Endodermal cell (in vitro differentiated cells): ENCODE data around the gene NDUFA6. TPM values are rescaled to one million over a fixed set of nuclear protein-coding genes. Genes with fewer than 3 reads are reported as not detected.
"Not testable (repeated sequence)": the region's sequence is repeated elsewhere in the genome, so short reads cannot be mapped to it uniquely, and the experiment has no call there.

Experiments used
- DNase-seq: peaks from one replicate; pipeline ENCODE4 v3.0.0-alpha.2; 2017
- H3K27ac ChIP-seq: 2 replicates; pipeline ENCODE4 v1.5.1; 2013; ENCODE audit warnings: mild to moderate bottlenecking, low read depth, low read length, moderate library complexity
- H3K27me3 ChIP-seq: 2 replicates; pipeline ENCODE4 v1.6.1; 2013; ENCODE audit warnings: mild to moderate bottlenecking, low read length, moderate library complexity; ENCODE audit not compliant: insufficient read depth, control insufficient read depth, poor library complexity, severe bottlenecking
- H3K36me3 ChIP-seq: 2 replicates; pipeline ENCODE4 v1.7.0; 2013; ENCODE audit warnings: mild to moderate bottlenecking, low read length, moderate library complexity; ENCODE audit not compliant: control insufficient read depth, insufficient read depth
- H3K4me1 ChIP-seq: one replicate; pipeline ENCODE4 v1.7.0; 2013; ENCODE audit warnings: low read length; ENCODE audit not compliant: control insufficient read depth, insufficient read depth
- H3K4me3 ChIP-seq: 2 replicates; pipeline ENCODE4 v1.5.1; 2013; ENCODE audit warnings: mild to moderate bottlenecking, low read length, moderate library complexity
- H3K9ac ChIP-seq: 2 replicates; pipeline ENCODE4 v1.6.1; 2013; ENCODE audit warnings: mild to moderate bottlenecking, low read length, moderate library complexity; ENCODE audit not compliant: poor library complexity, severe bottlenecking; ENCODE audit errors: extremely low read depth
- H3K9me3 ChIP-seq: 2 replicates; pipeline ENCODE4 v1.6.1; 2013; ENCODE audit warnings: mild to moderate bottlenecking, low read length, moderate library complexity; ENCODE audit not compliant: control insufficient read depth
- H3K27ac Mint-ChIP-seq: 2 replicates; pipeline ENCODE4 v1.8.0; 2020; ENCODE audit warnings: mixed read lengths
- H3K27me3 Mint-ChIP-seq: 2 replicates; pipeline ENCODE4 v1.8.0; 2021; ENCODE audit warnings: mild to moderate bottlenecking, mixed read lengths; ENCODE audit not compliant: insufficient read depth
- H3K36me3 Mint-ChIP-seq: 2 replicates; pipeline ENCODE4 v1.8.0; 2020; ENCODE audit warnings: low read depth, mixed read lengths
- H3K4me1 Mint-ChIP-seq: 2 replicates; pipeline ENCODE4 v1.8.0; 2020; ENCODE audit warnings: mixed read lengths
- H3K4me3 Mint-ChIP-seq: 2 replicates; pipeline ENCODE4 v1.8.0; 2020; ENCODE audit warnings: mild to moderate bottlenecking, moderate library complexity, mixed read lengths
- H3K9me3 Mint-ChIP-seq: 2 replicates; pipeline ENCODE4 v1.8.0; 2020; ENCODE audit warnings: mild to moderate bottlenecking, mixed read lengths
- WGBS, 2 experiments: methylation state at CpG; one replicate each; pipeline versions ENCODE4 v1.1.5 to v1.1.7; 2013; ENCODE audit warnings: missing lambda C conversion rate in 2 of 2, mixed read lengths in 1 of 2; ENCODE audit not compliant: insufficient coverage in 1 of 2, insufficient read length in 1 of 2; 5-methylcytosine and 5-hydroxymethylcytosine counted together
- total RNA-seq, 2 donors: library from RNA; stranded (reverse); fragmentation: NEBNext Ultra II Directional in 1 of 2; extraction: Animal tissue kit (Norgen Biotek cat#: 25700) in 1 of 2; gene quantifications; 2 replicates in 1 of 2; 3 replicates in 1 of 2; pipeline ENCODE4 v1.2.1, GENCODE V29; 2021
- TF ChIP-seq, protein P1 (sequence below): fragments of 200-600 bp; sonication (generic); conservative IDR thresholded peaks from 2 replicates; pipeline ENCODE4 v1.5.0; 2021; ENCODE audit warnings: antibody characterized with exemption, mild to moderate bottlenecking

The NDUFA6 gene
- total RNA-seq, 2 donors from 2014 or later = 83.4 to 103 TPM

DNA sequence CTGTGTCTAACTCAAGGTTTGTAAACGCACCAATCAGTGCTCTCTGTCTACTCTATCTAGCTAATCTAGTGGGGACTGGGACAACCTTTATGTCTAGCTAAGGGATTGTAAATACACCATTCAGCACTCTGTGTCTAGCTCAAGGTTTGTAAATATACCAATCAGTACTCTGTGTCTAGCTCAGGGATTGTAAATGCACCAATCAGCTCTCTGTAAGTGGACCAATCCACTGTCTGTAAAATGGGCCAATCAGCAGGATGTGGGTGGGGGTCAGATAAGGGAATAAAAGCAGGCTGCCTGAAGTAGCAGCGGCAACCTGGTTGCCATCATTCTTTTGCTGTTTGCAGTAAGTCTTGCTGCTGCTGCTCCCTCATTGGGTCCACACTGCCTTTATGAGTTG is 48.4 kb upstream of the NDUFA6 start:
- Mint-ChIP-seq H3K4me1 (no peaks in the 10 kb centered on the region), H3K27ac (no peak overlapping the region), H3K36me3 (peaks cover 37% of the 10 kb centered on the region), H3K4me3 (no peak overlapping the region), H3K9me3 (peaks cover 12% of the 10 kb centered on the region), H3K27me3 (no peaks in the 10 kb centered on the region)
- TF ChIP-seq, protein P1, sequence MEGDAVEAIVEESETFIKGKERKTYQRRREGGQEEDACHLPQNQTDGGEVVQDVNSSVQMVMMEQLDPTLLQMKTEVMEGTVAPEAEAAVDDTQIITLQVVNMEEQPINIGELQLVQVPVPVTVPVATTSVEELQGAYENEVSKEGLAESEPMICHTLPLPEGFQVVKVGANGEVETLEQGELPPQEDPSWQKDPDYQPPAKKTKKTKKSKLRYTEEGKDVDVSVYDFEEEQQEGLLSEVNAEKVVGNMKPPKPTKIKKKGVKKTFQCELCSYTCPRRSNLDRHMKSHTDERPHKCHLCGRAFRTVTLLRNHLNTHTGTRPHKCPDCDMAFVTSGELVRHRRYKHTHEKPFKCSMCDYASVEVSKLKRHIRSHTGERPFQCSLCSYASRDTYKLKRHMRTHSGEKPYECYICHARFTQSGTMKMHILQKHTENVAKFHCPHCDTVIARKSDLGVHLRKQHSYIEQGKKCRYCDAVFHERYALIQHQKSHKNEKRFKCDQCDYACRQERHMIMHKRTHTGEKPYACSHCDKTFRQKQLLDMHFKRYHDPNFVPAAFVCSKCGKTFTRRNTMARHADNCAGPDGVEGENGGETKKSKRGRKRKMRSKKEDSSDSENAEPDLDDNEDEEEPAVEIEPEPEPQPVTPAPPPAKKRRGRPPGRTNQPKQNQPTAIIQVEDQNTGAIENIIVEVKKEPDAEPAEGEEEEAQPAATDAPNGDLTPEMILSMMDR = no peak
- WGBS, 2 experiments = 91 to 92% methylated on average over 2 of the region's 2 CpGs
- Histone ChIP-seq H3K36me3 (peaks cover 13% of the 10 kb centered on the region), H3K27ac (no peak overlapping the region), H3K4me1 (no peaks in the 10 kb centered on the region), H3K9ac (no peak overlapping the region), H3K27me3 (no peaks in the 10 kb centered on the region), H3K4me3 (no peak overlapping the region), H3K9me3 (peaks cover 12% of the 10 kb centered on the region)
- DNase-seq = no peak

DNA sequence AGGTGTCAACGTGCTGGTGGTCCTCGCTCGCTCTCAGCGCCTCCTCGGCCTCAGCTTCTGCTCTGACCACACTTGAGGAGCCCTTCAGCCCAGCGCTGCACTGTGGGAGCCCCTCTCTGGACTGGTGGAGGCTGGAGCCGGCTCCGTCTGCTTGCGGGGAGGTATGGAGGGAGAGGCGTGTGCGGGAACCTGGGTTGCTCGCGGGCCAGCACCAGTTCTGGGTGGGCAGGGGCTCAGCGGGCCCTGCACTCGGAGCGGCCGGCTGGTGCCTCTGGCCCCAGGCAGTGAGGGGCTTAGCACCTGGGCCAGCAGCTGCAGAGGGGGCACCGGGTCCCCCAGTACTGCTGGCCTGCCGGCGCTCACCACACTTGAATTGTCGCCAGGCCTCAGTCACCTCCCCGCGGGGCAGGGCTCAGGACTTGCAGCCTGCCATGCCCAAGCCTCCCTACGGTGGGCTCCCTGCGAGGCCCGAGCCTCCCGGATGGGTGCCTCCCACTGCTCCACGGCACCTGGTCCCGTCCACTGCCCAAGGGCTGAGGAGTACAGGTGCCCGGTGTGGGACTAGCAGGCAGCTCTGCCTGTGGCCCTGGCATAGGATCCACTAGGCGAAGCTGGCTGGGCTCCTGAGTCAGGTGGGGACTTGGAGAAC is 47.7 kb upstream of the NDUFA6 start:
- no peak overlapping the region for H3K4me3 Mint-ChIP-seq
- peaks cover 12% of the 10 kb centered on the region for H3K9me3 Mint-ChIP-seq
- Histone ChIP-seq H3K27ac (no peak overlapping the region), H3K4me1 (no peaks in the 10 kb centered on the region), H3K36me3 (peaks cover 13% of the 10 kb centered on the region), H3K9ac (no peak overlapping the region), H3K4me3 (no peak overlapping the region), H3K9me3 (peaks cover 12% of the 10 kb centered on the region), H3K27me3 (no peaks in the 10 kb centered on the region)
- no peak overlapping the region for H3K27ac Mint-ChIP-seq
- no peak for DNase-seq
- WGBS, 2 experiments = 90 to 92% methylated on average over 30 to 31 of the region's 31 CpGs
- TF ChIP-seq, protein P1 = no peak
- H3K4me1 Mint-ChIP-seq = no peaks in the 10 kb centered on the region
- H3K27me3 Mint-ChIP-seq = peaks cover under 1% of the 10 kb centered on the region
- peaks cover 37% of the 10 kb centered on the region for H3K36me3 Mint-ChIP-seq

DNA sequence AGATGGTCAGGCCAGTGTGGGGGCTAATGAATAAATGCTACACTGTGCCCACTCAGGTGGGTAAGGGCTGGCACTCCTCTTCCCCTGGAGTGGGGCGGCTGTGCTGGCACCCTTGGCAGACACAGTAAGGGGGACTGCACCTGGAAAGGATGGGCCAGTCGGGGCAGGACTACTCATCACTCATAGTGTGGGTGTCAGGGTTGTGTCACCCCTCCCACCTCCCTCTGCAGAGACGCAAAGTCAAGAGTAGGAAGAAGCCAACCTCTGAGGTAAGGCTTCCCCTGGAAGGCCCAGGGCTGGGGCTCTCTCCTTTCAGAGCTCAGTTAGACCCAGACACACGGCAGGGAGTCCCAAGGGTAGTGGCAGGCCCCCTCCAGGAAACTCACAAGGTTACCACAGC is 45.1 kb upstream of the NDUFA6 start:
- Mint-ChIP-seq H3K36me3 (peaks cover 36% of the 10 kb centered on the region), H3K9me3 (peaks cover 12% of the 10 kb centered on the region)
- not testable (repeated sequence) for H3K27ac Mint-ChIP-seq, H3K27me3 Mint-ChIP-seq, H3K9ac ChIP-seq, H3K4me3 Mint-ChIP-seq, H3K27me3 ChIP-seq, DNase-seq, H3K27ac ChIP-seq, H3K4me3 ChIP-seq, H3K4me1 ChIP-seq, H3K4me1 Mint-ChIP-seq
- Histone ChIP-seq H3K9me3 (peaks cover 20% of the 10 kb centered on the region), H3K36me3 (peaks cover 13% of the 10 kb centered on the region)
- no CpG with 5 or more reads among the region's 4 CpGs for WGBS, 2 experiments
